GM23248 (cell line): ENCODE results near the gene KLRC3.

Experiments
- EZH2 ChIP-seq: fragments of 200-600 bp; sonication (generic); IDR thresholded peaks from 2 replicates; pipeline ENCODE4 v1.6.1; 2018; ENCODE audit warnings: antibody characterized with exemption, mild to moderate bottlenecking; ENCODE audit not compliant: insufficient read depth, poor library complexity, severe bottlenecking
- EZH2phosphoT487 ChIP-seq: fragments of 200-600 bp; sonication (generic); IDR thresholded peaks from 2 replicates; pipeline ENCODE4 v1.6.1; 2018; ENCODE audit warnings: antibody characterized with exemption, moderate library complexity, mild to moderate bottlenecking, low read depth; ENCODE audit not compliant: insufficient read depth

GRCh38 chr12:10374624-10375018 lies 45.8 kb downstream of the KLRC3 start:
- no peak for TF ChIP-seq EZH2phosphoT487
- no peak for TF ChIP-seq EZH2
